ENCODE results near the gene LAT.
"Not testable (repeated sequence)": the region's sequence is repeated elsewhere in the genome, so short reads cannot be mapped to it uniquely, and the experiment has no call there.

The LAT gene

GRCh38 chr16:28984619-28985135, at the start of gene LAT:
TSS of gene LAT (plus strand) at chr16:28985052. CDS start at chr16:28985418, 366 bp downstream.
- DNase-seq (ENCODE audit: low read depth, low spot score), result no peak

GRCh38 chr16:28935346-28935745, 49.5 kb upstream of the LAT start:
- no peak for DNase-seq (ENCODE audit: low read depth, low spot score)

GRCh38 chr16:28935924-28936783, 48.7 kb upstream of the LAT start:
- peak; percentile 56 for DNase-seq (ENCODE audit: low read depth, low spot score)

- DNase-seq (ENCODE audit: low read depth, low spot score), result no peak
Observed at GRCh38 chr16:28936784-28937155, 48.1 kb upstream of the LAT start.

- no peak for DNase-seq (ENCODE audit: low read depth, low spot score)
Observed at GRCh38 chr16:28937222-28937876, 47.5 kb upstream of the LAT start.

GRCh38 chr16:28938721-28939120, 46.1 kb upstream of the LAT start:
- DNase-seq (ENCODE audit: low read depth, low spot score), result no peak

- not testable (repeated sequence) for DNase-seq (ENCODE audit: low read depth, low spot score)
Observed at GRCh38 chr16:28939825-28940224, 45.0 kb upstream of the LAT start.

GRCh38 chr16:28943281-28943680, 41.6 kb upstream of the LAT start:
- DNase-seq (ENCODE audit: low read depth, low spot score), result no peak

GRCh38 chr16:28946681-28947080, 38.2 kb upstream of the LAT start:
- DNase-seq (ENCODE audit: low read depth, low spot score), result no peak

GRCh38 chr16:28950648-28951409, 34.0 kb upstream of the LAT start, which contains the start of gene NFATC2IP:
TSS of gene NFATC2IP (plus strand) at chr16:28950937. CDS start at chr16:28951012, 75 bp downstream.
- peak; percentile 100 for DNase-seq (ENCODE audit: low read depth, low spot score)

- no peak for DNase-seq (ENCODE audit: low read depth, low spot score)
Observed at GRCh38 chr16:28951410-28951943, 33.4 kb upstream of the LAT start.

- DNase-seq (ENCODE audit: low read depth, low spot score), result no peak
Observed at GRCh38 chr16:28958216-28958615, 26.6 kb upstream of the LAT start.

- no peak for DNase-seq (ENCODE audit: low read depth, low spot score)
Observed at GRCh38 chr16:28958836-28959235, 26.0 kb upstream of the LAT start.

- DNase-seq (ENCODE audit: low read depth, low spot score), result no peak
Observed at GRCh38 chr16:28964072-28964471, 20.8 kb upstream of the LAT start.

GRCh38 chr16:28964496-28964895, 20.4 kb upstream of the LAT start:
- no peak for DNase-seq (ENCODE audit: low read depth, low spot score)

- DNase-seq (ENCODE audit: low read depth, low spot score), result no peak
Observed at GRCh38 chr16:28967156-28967555, 17.7 kb upstream of the LAT start.

- DNase-seq (ENCODE audit: low read depth, low spot score), result not testable (repeated sequence)
Observed at GRCh38 chr16:28969696-28970095, 15.2 kb upstream of the LAT start.

- DNase-seq (ENCODE audit: low read depth, low spot score), result peak; percentile 83
Observed at GRCh38 chr16:28974007-28974436, 10.8 kb upstream of the LAT start.

GRCh38 chr16:28974437-28975157, 10.3 kb upstream of the LAT start, which contains the start of gene SPNS1:
TSS of gene SPNS1 (plus strand) at chr16:28974778. CDS start at chr16:28975152, 374 bp downstream.
- DNase-seq (ENCODE audit: low read depth, low spot score), result peak; percentile 99

- DNase-seq (ENCODE audit: low read depth, low spot score), result peak; percentile 31
Observed at GRCh38 chr16:28975158-28975599, 9.7 kb upstream of the LAT start.
